HG03135 (cell line): ENCODE measurements around the gene SLFN14.
"Not testable (repeated sequence)": the region's sequence is repeated elsewhere in the genome, so short reads cannot be mapped to it uniquely, and the experiment has no call there.

ENCODE experiments used
- ATAC-seq: cut with Tn5 transposase; IDR thresholded peaks from one replicate; pipeline ENCODE4 v1.9.1; 2021; ENCODE audit warnings: mild to moderate bottlenecking, moderate library complexity; ENCODE audit not compliant: unreplicated experiment

Gene SLFN14

DNA sequence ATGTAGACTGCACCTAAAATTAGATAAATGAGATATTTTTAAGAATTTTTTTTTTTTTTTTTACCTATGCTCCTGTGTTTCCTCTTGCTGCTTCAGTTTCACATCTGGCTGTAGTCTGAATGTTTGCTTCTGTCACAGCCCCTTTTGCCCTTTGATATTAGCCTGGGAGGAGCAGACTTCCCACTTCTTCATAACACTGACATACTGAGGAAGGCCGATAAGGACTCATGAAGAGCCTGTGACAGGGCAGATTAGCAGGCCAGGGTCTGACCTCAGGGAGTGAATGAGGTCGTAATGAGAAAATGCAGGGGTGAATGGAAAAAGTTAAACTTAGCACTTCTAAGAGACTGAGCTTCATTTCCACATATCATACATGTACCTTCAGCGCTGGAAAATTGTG, at the start of gene SLFN14:
Gene SLFN14 (minus strand): TSS at position 117 of the 400 bp plus-strand sequence. CDS start 2,757 bp downstream, outside the sequence.
- no peak for ATAC-seq

DNA sequence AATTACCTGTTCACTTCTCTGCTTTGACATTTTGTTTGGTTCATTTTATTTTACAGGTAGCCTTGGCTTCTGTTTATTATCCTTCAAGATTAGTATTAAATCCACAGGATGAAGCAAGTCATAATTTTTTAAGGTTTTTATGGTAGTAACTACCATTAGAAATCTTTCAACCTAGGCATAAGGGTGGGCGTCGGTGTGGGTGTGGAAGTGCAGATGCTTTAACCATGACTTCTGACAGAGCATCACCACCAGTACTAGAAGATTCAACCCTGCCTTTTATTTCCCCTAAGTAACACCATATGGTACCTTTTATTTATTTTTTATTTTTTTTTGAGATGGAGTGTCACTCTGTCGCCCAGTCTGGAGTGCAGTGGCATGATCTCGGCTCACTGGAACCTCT, 49.2 kb upstream of the SLFN14 start:
- ATAC-seq: no peak

DNA sequence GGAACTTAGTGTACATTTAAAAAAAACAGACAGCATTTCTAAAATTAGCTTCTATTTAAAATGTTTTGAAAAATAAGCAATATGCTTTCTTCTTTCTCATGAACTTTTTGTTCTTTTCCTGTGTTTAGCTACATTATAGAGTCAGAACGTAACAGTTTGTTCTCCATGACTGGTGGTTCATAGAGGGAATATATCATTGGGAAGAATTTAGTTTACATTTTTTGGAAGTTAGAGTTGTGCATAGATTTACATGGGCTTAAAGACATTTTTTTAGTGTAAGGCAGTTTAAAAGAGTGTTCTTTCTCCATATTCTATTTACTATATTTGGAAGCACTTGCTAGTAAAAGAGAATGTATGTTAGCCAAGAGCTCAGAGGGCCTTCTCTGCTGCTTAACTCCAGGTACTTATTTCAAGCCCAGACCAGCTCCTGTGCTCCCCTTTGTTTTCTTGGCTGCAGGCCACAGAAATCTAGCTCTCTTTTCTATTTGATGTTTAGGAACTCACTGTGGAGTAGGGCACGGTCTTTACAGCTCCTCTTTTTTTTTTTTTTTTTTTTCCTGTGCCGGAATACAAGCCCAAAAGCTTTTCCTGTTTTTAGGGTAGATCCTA, 46.7 kb upstream of the SLFN14 start:
- ATAC-seq: no peak

DNA sequence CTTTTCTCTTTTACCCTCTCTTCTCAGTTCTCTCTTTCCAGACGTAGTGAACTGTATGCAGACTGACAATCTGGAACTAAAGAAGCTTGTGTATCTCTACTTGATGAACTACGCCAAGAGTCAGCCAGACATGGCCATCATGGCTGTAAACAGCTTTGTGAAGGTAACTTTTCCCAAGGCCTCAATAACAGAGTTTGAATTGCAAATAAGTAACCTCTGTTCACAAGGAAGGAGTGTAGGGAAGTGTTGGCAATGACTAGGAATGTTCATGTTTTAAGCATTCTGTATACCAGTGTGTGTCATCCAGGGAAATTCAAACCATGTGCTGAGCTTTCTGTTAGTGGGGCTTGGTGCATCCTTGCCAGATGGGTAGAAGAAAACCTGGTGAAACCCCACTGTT, 45.1 kb upstream of the SLFN14 start:
- ATAC-seq: no peak

DNA sequence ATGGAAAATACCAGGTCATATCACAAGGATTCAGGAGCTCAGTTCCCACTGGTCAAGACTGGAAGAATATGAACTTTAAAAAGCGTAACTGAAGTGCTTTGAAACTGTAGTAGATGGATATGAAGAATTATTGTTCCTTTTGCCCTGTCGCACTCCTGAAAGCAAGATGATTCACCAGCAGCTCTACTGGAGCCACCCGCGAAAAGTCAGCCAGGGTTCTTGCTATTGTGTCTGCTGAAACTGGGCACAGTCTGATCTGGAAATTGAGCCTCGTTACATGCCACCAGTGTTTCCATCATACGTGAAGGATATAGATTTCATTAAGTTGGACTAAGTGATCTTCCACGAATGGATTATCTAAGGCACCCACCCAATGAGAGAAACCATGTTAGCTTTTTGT, 43.1 kb upstream of the SLFN14 start:
- no peak for ATAC-seq

DNA sequence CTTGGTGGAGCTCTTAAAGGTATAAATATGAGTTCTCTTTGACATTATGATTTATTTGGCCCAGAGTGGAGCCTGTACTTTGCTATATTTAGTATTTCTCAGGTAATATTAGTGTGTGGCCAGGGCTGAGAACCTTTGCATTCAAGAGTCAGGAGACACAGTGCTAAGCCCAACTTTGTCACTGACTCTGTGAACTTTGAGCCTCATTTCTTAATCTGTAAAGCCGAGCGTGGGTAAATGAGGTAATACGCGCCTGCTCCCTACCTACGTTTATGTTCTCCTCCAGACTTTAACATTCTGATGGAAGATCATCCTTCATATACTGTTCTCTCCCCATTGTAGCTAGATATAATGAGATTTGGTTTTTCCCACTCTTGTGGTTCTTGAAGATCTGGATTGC, 37.0 kb upstream of the SLFN14 start:
- ATAC-seq: no peak

DNA sequence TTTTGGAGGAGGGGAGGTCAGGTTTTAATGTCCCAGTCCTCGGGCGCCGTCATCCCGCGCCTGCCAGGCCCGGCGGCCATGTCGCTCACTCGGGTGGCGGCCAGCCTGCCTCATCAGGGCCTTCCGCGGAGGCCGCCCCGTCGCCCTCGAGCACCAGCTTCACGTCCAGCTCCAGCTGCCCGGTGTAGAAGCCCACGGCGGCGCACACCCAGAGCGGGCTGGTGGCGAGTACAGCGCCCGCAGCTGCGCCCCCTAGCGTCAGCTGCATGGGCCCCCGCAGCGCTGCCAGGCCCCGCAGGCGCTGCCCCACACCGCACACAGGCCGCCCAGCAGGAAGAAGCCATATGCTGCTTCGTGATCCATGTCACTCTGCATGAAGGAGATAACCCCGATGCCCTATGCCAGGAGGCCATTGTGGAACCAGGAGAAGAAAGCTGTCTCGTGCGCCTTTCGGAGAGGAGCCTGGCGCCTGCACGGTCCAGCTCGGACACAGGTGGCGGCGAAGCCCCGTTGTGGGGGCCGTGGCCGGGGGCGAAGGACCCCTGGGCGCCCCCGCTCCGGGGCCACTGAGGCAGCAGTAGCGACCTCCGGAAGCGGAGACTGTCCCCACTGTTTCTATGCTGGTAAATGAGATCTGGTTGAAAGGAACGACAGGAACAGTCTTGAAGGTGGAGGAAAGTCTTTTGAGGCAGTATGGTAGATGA, 36.1 kb upstream of the SLFN14 start:
- no peak for ATAC-seq

DNA sequence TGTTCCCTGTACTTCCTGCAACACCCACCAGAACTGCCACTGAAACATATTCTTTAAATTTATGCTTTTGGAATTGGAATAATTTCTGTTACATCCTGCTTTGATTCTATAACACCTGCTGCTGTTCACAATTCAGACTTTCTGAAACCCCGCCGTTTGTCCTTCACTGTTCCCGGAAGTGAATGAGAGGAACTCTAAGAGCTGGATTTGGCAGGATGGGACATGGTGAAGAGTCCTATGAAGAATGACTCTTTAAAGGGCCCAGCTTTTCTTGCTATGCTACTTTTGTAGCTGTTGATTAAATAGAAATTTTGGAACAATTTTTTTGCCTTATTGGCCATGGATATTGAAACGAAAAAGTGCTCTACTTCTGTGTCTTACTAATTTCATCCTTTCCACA, 35.5 kb upstream of the SLFN14 start:
- ATAC-seq: no peak

DNA sequence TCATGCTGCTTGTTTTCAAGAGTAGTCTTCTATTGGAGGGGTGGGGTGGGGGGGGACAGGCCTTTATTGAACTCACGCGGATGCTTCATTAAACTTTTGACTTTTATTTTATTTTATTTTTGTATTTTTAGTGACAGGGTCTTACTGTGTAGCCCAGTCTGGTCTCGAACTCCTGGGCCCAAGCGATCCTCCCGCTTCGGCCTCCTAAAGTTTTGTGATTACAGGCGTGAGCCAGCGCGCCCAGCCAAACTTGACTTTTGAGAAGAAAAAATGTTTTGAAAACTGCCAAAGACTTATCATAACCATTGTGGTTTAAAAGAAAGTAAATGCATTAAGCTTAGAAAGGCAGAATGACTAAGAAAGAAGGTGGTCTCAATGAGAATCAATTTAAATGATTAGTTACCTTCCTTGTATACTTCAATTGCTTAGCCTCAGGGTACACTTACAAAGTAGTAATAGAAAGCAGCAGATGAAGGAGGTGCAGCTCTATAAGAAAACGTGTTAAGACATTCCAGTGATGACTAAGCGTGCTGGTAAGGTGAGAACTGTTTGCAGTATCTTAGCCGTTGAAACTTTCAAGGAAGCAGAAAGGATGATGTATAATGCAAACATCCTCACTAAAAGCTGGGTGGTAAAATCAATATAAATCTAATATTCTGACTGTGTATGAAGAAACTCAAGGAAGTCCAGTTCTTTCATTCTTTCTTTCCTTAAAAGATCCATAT, 27.7 kb upstream of the SLFN14 start:
- no peak for ATAC-seq

DNA sequence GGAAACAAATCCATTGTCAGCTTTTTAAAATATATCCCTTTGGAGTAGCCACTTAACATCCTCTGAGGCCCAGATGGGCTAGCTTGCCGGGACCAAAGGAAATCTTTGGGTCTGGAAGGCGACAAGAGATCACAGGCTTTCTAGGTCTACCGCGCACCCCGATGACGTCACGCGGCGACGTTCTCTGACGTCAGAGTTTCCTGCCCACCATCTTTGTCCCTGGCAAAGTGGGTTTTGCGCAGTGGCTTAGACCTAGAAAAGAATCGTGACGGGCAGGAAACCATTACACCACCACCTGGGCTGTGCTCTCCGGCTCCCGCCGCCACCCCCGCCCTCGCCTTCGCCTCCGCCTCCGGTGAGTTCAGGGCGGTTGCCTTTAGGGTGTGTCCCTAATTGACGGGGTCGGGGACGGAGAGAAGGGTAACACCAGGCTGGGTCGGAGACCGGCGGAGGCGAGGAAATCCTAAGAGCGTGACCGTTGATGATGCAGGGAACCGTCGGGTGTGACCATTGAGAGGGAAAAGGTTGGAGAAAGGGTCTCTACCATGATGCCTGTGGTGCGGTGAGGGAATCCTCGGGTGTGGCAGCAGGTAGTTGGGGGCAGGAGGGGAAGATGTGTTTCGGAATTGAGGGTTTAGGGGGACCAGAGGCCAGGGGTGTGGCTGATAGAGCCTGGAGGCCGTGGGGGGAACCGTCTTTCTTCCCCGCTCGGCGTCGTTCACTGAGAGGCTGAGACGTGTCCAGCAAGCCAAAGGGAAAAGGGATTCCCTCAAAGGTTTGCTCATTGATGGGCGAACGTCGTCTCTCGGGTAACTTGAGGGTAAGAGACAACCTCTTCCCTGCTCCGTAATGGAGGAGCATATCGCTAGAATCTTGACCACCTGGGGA, 26.7 kb upstream of the SLFN14 start, which contains the start of gene AP2B1:
Gene AP2B1 (plus strand): TSS at position 249 of the 888 bp plus-strand sequence. CDS start 6,709 bp downstream, outside the sequence.
- ATAC-seq: peak; percentile 77

DNA sequence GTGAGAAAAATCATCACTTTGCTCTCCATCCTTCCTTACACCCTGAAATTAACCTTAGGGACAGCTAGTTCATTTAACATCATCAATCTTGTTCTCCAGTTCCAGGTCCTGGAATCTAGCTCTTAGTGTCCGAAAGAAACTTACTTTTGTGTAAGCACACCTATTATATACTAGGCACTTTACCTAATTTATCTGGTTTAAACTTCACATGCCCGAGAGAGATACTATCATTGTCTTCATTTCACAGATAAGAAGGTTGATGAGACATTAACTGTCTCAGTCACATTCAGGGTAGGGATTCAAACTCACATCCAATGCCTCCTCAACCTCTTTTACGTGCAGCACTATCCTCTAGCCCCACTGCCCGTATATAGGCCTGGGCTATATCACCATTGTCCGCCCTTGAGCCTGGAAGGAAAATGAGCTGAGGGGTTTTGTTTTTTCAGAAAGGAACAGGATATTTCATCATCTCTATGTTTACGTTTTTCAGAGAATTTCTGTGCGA, 26.0 kb upstream of the SLFN14 start:
- ATAC-seq: peak; percentile 16

DNA sequence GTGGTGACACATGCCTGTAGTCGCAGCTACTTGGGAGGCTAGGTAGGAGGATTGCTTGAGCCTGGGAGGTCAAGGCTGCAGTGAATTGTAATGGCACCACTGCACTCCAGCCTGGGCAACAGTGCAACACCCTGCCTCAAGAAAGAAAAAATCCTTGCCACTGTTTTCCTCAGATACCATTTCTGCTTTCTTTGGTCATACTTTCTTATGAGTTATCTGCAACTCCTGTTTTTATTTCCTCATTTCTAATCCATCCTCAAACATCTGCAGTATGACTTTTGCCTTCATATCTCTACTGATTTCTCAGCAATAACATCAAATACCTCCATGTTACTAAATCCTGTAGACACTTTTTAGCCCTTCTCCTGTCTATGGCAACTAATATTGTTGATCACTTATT, 23.4 kb upstream of the SLFN14 start:
- no peak for ATAC-seq

DNA sequence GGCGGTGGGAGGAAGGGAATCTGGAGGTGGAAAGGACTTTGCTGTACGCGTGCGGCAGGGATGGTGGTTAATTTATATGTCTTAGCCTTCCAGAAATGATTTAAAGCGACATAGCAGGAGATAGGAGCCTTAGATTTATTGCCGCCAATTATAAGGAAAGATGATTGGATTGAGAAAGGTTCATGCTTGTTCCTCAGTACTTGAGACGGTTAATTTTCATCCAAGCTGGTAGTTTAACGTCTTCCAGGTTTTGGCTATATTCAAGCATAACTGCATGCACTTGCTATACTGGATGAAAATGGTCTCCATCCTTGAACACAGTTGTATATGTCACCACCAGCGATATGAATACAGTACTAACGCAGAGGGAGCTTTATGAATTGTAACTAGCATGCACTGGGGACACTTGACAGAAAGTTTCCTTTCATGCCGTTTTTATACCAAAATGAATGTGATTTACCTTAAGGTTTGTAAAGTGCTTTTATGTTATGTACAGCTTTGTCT, 18.4 kb upstream of the SLFN14 start:
- ATAC-seq: no peak

DNA sequence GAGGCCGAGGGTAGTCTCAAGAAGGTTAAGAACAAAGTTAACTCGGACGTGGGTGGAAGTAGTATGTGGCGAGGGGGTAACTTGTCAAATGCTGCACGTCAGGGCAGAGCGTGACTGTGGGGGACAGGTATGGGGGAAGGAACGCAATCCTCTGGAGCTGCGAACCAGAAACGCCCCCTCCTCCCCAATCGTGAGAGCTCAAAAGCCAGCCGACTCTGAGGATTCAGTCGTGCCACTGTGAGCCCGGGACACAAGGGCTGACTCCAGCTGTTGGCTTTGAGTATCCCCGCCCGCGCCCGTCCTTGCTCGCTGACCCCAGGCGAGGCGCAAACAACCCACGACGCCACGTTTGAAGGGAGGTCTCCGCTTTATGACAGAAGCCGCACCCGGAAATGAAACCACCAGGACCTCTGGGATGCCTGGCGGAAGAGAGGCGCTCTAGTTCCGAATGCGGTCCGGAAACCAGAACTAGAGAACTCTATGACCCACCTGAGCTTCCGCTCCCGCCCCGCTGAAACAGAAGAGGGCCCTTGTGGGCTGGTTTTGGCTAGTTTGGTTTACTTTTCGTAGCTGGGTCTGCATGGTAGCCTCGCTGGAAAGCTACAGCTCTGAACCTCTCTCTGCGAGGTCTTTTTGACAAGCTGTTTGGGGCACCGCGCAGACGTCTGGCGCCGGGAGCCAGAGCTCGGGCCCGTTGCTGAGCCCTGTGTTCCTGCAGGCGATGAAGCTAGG, 17.7 kb upstream of the SLFN14 start, which contains the start of gene PEX12:
Gene PEX12 (minus strand): TSS at position 375 of the 732 bp plus-strand sequence. CDS start 550 bp downstream, outside the sequence.
- ATAC-seq: peak; percentile 78

DNA sequence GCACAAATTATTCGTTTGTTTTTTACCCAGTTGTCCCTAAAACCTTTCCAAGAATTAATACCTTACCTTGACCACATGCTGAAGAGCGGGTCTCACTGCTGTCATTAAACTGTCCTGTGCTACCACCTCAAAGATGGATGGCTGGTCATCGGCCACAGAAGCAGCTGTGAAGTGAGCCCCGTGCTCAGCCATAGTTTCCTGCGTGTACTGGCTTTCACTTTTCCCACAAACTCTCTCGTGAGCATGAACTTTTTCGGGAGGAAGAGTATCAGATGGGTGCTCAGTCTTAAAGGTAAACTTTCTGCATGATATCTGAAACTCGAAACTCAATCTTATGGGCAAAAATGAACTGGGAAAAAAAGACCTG, 17.2 kb upstream of the SLFN14 start:
- ATAC-seq: no peak

DNA sequence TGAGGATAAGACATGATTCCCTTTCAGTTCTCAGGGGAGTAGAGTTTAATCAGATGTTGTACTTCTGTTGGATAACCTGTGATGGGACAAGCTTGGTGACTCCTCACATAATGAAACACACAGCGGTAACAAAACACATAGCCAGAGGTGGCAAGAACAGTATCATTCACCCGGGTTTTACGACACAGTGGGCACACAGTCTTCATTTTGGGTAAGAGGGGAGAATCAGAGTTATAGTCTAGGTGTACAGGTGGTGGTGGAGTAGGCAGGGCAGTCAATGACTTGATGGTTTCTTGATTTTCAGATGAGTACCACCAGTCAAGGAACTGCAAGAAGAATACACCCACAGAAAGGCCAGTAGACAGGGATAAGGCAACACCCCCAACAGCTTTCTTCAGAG, 15.1 kb upstream of the SLFN14 start:
- no peak for ATAC-seq

DNA sequence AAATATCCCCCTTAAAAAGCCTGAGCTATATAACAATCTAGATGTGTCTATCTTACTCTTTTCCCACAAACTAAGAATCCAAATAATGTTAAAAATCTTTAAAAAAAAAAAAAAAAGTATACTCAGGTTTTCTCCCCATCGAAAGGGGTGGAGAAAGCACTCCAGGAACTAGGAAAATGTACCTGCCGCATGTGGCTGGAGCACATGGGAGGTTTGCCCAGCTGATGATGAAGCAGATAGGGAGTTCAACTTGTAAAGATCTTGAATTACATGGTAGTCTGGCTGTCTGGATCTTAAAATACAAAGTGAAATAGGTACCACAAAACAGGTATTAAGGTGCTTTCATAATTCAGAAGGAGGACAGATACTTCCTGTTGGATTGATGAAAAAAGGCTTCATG, 8.8 kb upstream of the SLFN14 start:
- ATAC-seq: no peak

DNA sequence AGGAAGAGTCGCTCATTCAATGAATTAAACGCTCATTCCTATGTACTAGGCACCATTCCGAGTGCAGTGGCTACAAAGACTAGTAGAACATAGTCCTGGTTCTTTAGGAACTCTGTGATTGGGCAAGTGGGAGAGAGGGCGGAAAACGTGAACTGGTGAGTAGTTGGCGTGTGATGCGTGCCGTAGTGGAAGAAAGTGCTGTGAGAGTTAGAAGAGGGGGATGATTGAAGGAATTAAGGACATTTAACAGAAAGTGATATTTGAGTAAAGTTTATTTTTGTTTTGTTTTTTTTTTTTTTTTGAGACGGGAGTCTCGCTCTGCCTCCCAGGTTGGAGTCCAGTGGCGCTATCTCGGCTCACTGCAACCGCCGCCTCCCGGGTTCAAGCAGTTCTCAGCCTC, 7.9 kb upstream of the SLFN14 start:
- no peak for ATAC-seq

DNA sequence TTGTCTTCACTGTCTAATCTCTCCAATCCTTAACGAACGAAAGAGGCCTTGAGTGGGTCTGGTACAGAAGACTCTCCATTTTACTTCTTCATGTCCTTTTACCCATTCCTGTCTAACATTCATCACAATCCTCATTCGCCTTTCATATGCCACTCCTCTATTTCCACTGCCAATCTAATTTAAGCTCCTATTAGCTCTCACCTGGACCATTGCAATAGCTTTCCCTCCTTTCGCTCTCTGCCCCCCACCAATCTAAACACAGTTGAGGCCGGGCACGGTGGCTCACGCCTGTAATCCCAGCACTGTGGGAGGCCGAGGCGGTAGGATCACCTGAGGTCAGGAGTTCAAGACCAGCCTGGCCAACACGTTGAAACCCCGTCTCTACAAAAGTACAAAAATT, 6.3 kb upstream of the SLFN14 start:
- no peak for ATAC-seq

DNA sequence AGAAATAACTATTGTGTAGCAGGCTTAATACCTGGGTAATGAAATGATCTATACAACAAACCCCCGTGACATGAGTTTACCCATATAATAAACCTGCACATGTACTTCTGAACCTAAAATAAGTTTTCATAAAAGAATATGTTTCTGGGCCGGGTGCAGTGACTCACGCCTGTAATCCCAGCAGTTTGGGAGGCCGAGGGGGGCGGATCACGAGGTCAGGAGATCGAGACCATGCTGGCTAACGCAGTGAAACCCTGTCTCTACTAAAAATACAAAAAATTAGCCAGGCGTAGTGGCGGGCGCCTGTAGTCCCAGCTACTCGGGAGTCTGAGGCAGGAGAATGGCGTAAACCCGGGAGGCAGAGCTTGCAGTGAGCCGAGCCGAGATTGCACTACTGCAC, 2.6 kb upstream of the SLFN14 start:
- not testable (repeated sequence) for ATAC-seq
